ENCODE results near the gene CBFA2T2. TPM values are rescaled to one million over a fixed set of nuclear protein-coding genes. Genes with fewer than 3 reads are reported as not detected.
"Not testable (repeated sequence)": the region's sequence is repeated elsewhere in the genome, so short reads cannot be mapped to it uniquely, and the experiment has no call there.

CBFA2T2 gene
- total RNA-seq, 4 donors from 2014 or later: 16.7 to 22.5 (median 19.1) TPM

GRCh38 chr20:33555755-33556154 lies 65.9 kb downstream of the CBFA2T2 start:
- DNase-seq (ENCODE audit: low spot score in 2 of 2): no peak
- WGBS, 2 donors: 97% methylated on average over 3 of the region's 3 CpGs
- Histone ChIP-seq H3K9me3 (no peaks in the 10 kb centered on the region), H3K27me3 (no peaks in the 10 kb centered on the region), H3K27ac (peak overlapping the region in 1 of 4 donors; percentile 47), H3K36me3 (peaks cover 0 to 25% (median 0%) of the 10 kb centered on the region in 3 donors), H3K4me3 (no peak overlapping the region), H3K4me1 (peaks cover 0 to 12% (median 5%) of the 10 kb centered on the region in 4 donors)
- TF ChIP-seq POLR2A (IDR thresholded peaks at IDR 0.05) (no peak), EP300 (IDR thresholded peaks at IDR 0.05) (no peak), CTCF (IDR thresholded peaks at IDR 0.05) (no peak)

- 96 to 98% methylated on average over 3 of the region's 3 CpGs for WGBS, 2 donors
- H3K27ac ChIP-seq: no peak overlapping the region
- TF ChIP-seq POLR2A (IDR thresholded peaks at IDR 0.05) (no peak), EP300 (IDR thresholded peaks at IDR 0.05) (no peak), CTCF (IDR thresholded peaks at IDR 0.05) (no peak)
- H3K4me3 ChIP-seq: no peak overlapping the region
- no peaks in the 10 kb centered on the region for H3K9me3 ChIP-seq
- DNase-seq (ENCODE audit: low spot score in 2 of 2): no peak
- H3K36me3 ChIP-seq: peaks cover 0 to 20% (median 0%) of the 10 kb centered on the region in 3 donors
- no peaks in the 10 kb centered on the region for H3K27me3 ChIP-seq
- H3K4me1 ChIP-seq: peaks cover 0 to 12% (median 5%) of the 10 kb centered on the region in 4 donors
Measured at GRCh38 chr20:33556246-33556645, 66.3 kb downstream of the CBFA2T2 start.

GRCh38 chr20:33558348-33559144 lies 68.7 kb downstream of the CBFA2T2 start:
- TF ChIP-seq CTCF (IDR thresholded peaks at IDR 0.05) (no peak), EP300 (IDR thresholded peaks at IDR 0.05) (no peak), POLR2A (IDR thresholded peaks at IDR 0.05) (no peak)
- DNase-seq (ENCODE audit: low spot score in 2 of 2): no peak
- H3K27ac ChIP-seq: no peak overlapping the region

GRCh38 chr20:33559212-33559611 lies 69.3 kb downstream of the CBFA2T2 start:
- TF ChIP-seq POLR2A (IDR thresholded peaks at IDR 0.05) (no peak), EP300 (IDR thresholded peaks at IDR 0.05) (no peak), CTCF (IDR thresholded peaks at IDR 0.05) (no peak)
- H3K36me3 ChIP-seq: peaks cover 0 to 12% (median 0%) of the 10 kb centered on the region in 3 donors
- no peak for DNase-seq (ENCODE audit: low spot score in 2 of 2)
- no peak overlapping the region for H3K27ac ChIP-seq
- no peaks in the 10 kb centered on the region for H3K9me3 ChIP-seq
- peaks cover 0 to 35% (median 23%) of the 10 kb centered on the region in 4 donors for H3K4me1 ChIP-seq
- no peak overlapping the region for H3K4me3 ChIP-seq
- no peaks in the 10 kb centered on the region for H3K27me3 ChIP-seq
- WGBS, 2 donors: 92 to 96% methylated on average over 2 of the region's 2 CpGs

More at GRCh38 chr20:33558348-33559144, 68.7 kb downstream of the CBFA2T2 start:
- Histone ChIP-seq H3K4me3 (no peak overlapping the region), H3K4me1 (peaks cover 0 to 33% (median 20%) of the 10 kb centered on the region in 4 donors), H3K27me3 (no peaks in the 10 kb centered on the region), H3K36me3 (peaks cover 0 to 12% (median 0%) of the 10 kb centered on the region in 3 donors), H3K9me3 (no peaks in the 10 kb centered on the region)
- WGBS, 2 donors: 91 to 93% methylated on average over 9 of the region's 9 CpGs

- 90 to 98% methylated on average over 2 of the region's 2 CpGs for WGBS, 2 donors
- Histone ChIP-seq H3K27me3 (no peaks in the 10 kb centered on the region), H3K9me3 (no peaks in the 10 kb centered on the region), H3K27ac (no peak overlapping the region), H3K4me3 (no peak overlapping the region), H3K36me3 (peaks cover 0 to 12% (median 0%) of the 10 kb centered on the region in 3 donors), H3K4me1 (peaks cover 0 to 27% (median 21%) of the 10 kb centered on the region in 4 donors)
- no peak for DNase-seq (ENCODE audit: low spot score in 2 of 2)
- TF ChIP-seq CTCF (IDR thresholded peaks at IDR 0.05) (no peak), EP300 (IDR thresholded peaks at IDR 0.05) (no peak), POLR2A (IDR thresholded peaks at IDR 0.05) (no peak)
Measured at GRCh38 chr20:33560026-33560425, 70.1 kb downstream of the CBFA2T2 start.

GRCh38 chr20:33561053-33561452 lies 71.2 kb downstream of the CBFA2T2 start:
- Histone ChIP-seq H3K36me3 (peaks cover 0 to 12% (median 0%) of the 10 kb centered on the region in 3 donors), H3K4me1 (peaks cover 0 to 24% (median 18%) of the 10 kb centered on the region in 4 donors)
- H3K9me3 ChIP-seq; H3K4me3 ChIP-seq; DNase-seq (ENCODE audit: low spot score in 2 of 2); H3K27me3 ChIP-seq; H3K27ac ChIP-seq: not testable (repeated sequence)
- WGBS, 2 donors: 89 to 93% methylated on average over 6 of the region's 6 CpGs

All from tibial nerve (tissue), 4 donors.